H1 (cell line): ENCODE results near the gene ZNF595. TPM values are rescaled to one million over a fixed set of nuclear protein-coding genes. Genes with fewer than 3 reads are reported as not detected.

Experiments used
- CTCF ChIA-PET: fragments of 300-600 bp; sonication (Branson Sonifier 250); formaldehyde crosslinking; loops from one replicate; lab custom pipeline; 2021; ENCODE audit not compliant: partially characterized antibody; lab: Charles Lee
- POLR2A ChIA-PET: fragments of 300-600 bp; sonication (Branson Sonifier 250); formaldehyde crosslinking; loops from one replicate; lab custom pipeline; 2021; ENCODE audit warnings: inconsistent platforms; ENCODE audit not compliant: partially characterized antibody; lab: Charles Lee
- DNase-seq, 2 experiments: peaks; one replicate each; pipeline versions ENCODE4 v3.0.0 to v3.0.0-alpha.2; 2010 to 2022; ENCODE audit warnings: low spot score in 2 of 2, low read depth in 1 of 2, mixed read lengths in 1 of 2
- FAIRE-seq: peaks from 2 replicates; lab custom pipeline; 2011; peaks lifted over from hg19 to GRCh38; lab: Jason Lieb, UNC
- H2AFZ ChIP-seq: 2 replicates; pipeline ENCODE4 v1.8.1; 2012; ENCODE audit warnings: low read length, inconsistent platforms
- H2AK5ac ChIP-seq: 2 replicates; pipeline ENCODE4 v1.6.1; 2013; ENCODE audit warnings: low read depth, low read length
- H2BK120ac ChIP-seq: replicated peaks from 2 replicates; pipeline ENCODE3; 2013; ENCODE audit warnings: low read depth, low read length, inconsistent platforms
- H2BK12ac ChIP-seq: 2 replicates; pipeline ENCODE4 v1.6.1; 2013; ENCODE audit warnings: low read depth, low read length
- H2BK15ac ChIP-seq: 2 replicates; pipeline ENCODE4 v1.6.1; 2013; ENCODE audit warnings: low read length
- H2BK20ac ChIP-seq: 2 replicates; pipeline ENCODE4 v1.6.1; 2013; ENCODE audit warnings: low read length
- H2BK5ac ChIP-seq: 2 replicates; pipeline ENCODE4 v1.6.1; 2013; ENCODE audit warnings: low read depth, low read length
- H3K14ac ChIP-seq: 2 replicates; pipeline ENCODE4 v1.6.1; 2013; ENCODE audit warnings: inconsistent platforms; ENCODE audit not compliant: insufficient read length
- H3K18ac ChIP-seq: 2 replicates; pipeline ENCODE4 v1.6.1; 2013; ENCODE audit warnings: low read length; ENCODE audit errors: extremely low read depth
- H3K23ac ChIP-seq: 2 replicates; pipeline ENCODE4 v1.6.1; 2013; ENCODE audit warnings: inconsistent platforms; ENCODE audit not compliant: insufficient read length
- H3K23me2 ChIP-seq: 2 replicates; pipeline ENCODE4 v1.6.1; 2013; ENCODE audit warnings: low read depth, low read length
- H3K27ac ChIP-seq: 2 replicates; pipeline ENCODE4 v1.6.1; 2011; ENCODE audit warnings: low read depth, low read length, inconsistent platforms
- H3K27me3 ChIP-seq, 4 experiments: replicated peaks in 1 of 4; 1 replicate in 1 of 4; 2 replicates in 3 of 4; pipeline versions ENCODE4 v1.6.1 to v1.8.1; 2011 to 2013; ENCODE audit warnings: low read length in 3 of 4, mild to moderate bottlenecking in 3 of 4, inconsistent platforms in 2 of 4, mixed read lengths in 2 of 4, moderate library complexity in 1 of 4; ENCODE audit not compliant: control insufficient read depth in 3 of 4, insufficient read depth in 3 of 4; ENCODE audit errors: extremely low read depth in 1 of 4
- H3K36me3 ChIP-seq, 4 experiments: 2 replicates each; pipeline versions ENCODE4 v1.6.1 to v1.8.1; 2011 to 2013; ENCODE audit warnings: mild to moderate bottlenecking in 4 of 4, low read length in 3 of 4, moderate library complexity in 2 of 4, control low read depth in 1 of 4, inconsistent platforms in 1 of 4; ENCODE audit not compliant: insufficient read depth in 4 of 4, control insufficient read depth in 2 of 4
- H3K4ac ChIP-seq: replicated peaks from 2 replicates; pipeline ENCODE3; 2013; ENCODE audit warnings: low read length, low read depth, mixed read lengths, inconsistent platforms; ENCODE audit not compliant: insufficient read length
- H3K4me1 ChIP-seq, 4 experiments: replicated peaks in 1 of 4; 1 replicate in 1 of 4; 2 replicates in 3 of 4; pipeline versions ENCODE4 v1.6.1 to v1.8.1; 2011 to 2013; ENCODE audit warnings: low read length in 3 of 4, inconsistent platforms in 2 of 4, mixed read lengths in 1 of 4; ENCODE audit not compliant: insufficient read depth in 4 of 4, control insufficient read depth in 3 of 4
- H3K4me2 ChIP-seq, 2 experiments: 2 replicates each; pipeline versions ENCODE4 v1.6.1 to v1.8.1; 2011 to 2013; ENCODE audit warnings: low read depth in 2 of 2, low read length in 2 of 2, control low read depth in 1 of 2, inconsistent platforms in 1 of 2, mild to moderate bottlenecking in 1 of 2; ENCODE audit not compliant: insufficient read depth in 1 of 2
- H3K4me3 ChIP-seq, 4 experiments: fragments of 200-600, 300-600 bp in 1 of 4; sonication (generic), shearing (Covaris generic), sonication (Bioruptor Twin) in 1 of 4; 2 replicates each; pipeline versions ENCODE4 v1.5.1 to v1.8.1; 2011 to 2016; ENCODE audit warnings: low read length in 4 of 4, low read depth in 3 of 4, control low read depth in 2 of 4, inconsistent platforms in 2 of 4, mild to moderate bottlenecking in 2 of 4, mixed read lengths in 1 of 4, moderate library complexity in 1 of 4; ENCODE audit not compliant: insufficient read depth in 2 of 4; ENCODE audit errors: extremely low read depth in 1 of 4
- H3K56ac ChIP-seq: replicated peaks from 2 replicates; pipeline ENCODE3; 2013; ENCODE audit warnings: low read depth, mild to moderate bottlenecking, mixed read lengths, low read length, inconsistent platforms; ENCODE audit not compliant: insufficient read length
- H3K79me1 ChIP-seq: 2 replicates; pipeline ENCODE4 v1.6.1; 2013; ENCODE audit warnings: low read depth, low read length, control low read depth
- H3K79me2 ChIP-seq, 2 experiments: 2 replicates each; pipeline versions ENCODE4 v1.6.1 to v1.8.1; 2012 to 2013; ENCODE audit warnings: low read length in 2 of 2, mild to moderate bottlenecking in 2 of 2, inconsistent platforms in 1 of 2; ENCODE audit not compliant: insufficient read depth in 2 of 2, control insufficient read depth in 1 of 2
- H3K9ac ChIP-seq, 4 experiments: replicated peaks in 1 of 4; 1 replicate in 1 of 4; 2 replicates in 3 of 4; pipeline versions ENCODE4 v1.6.1 to v1.8.1; 2011 to 2013; ENCODE audit warnings: low read depth in 3 of 4, low read length in 3 of 4, control low read depth in 2 of 4, mild to moderate bottlenecking in 2 of 4, moderate library complexity in 2 of 4, inconsistent platforms in 1 of 4; ENCODE audit errors: extremely low read depth in 1 of 4
- H3K9me3 ChIP-seq, 2 experiments: 2 replicates each; pipeline versions ENCODE4 v1.6.1 to v1.8.1; 2012 to 2013; ENCODE audit warnings: mild to moderate bottlenecking in 2 of 2, moderate library complexity in 2 of 2, control low read depth in 1 of 2, inconsistent platforms in 1 of 2, low read depth in 1 of 2, low read length in 1 of 2, mixed read lengths in 1 of 2; ENCODE audit not compliant: insufficient read depth in 2 of 2
- H4K20me1 ChIP-seq, 2 experiments: replicated peaks in 1 of 2; 2 replicates each; pipeline versions ENCODE3 to v1.8.1; 2011 to 2013; ENCODE audit warnings: inconsistent platforms in 2 of 2, low read length in 2 of 2, mild to moderate bottlenecking in 1 of 2; ENCODE audit not compliant: insufficient read depth in 2 of 2, control insufficient read depth in 1 of 2
- H4K5ac ChIP-seq: 2 replicates; pipeline ENCODE4 v1.6.1; 2013; ENCODE audit warnings: low read length, low read depth, mixed read lengths, inconsistent platforms; ENCODE audit not compliant: insufficient read length
- H4K8ac ChIP-seq: 2 replicates; pipeline ENCODE4 v1.8.0; 2013; ENCODE audit warnings: mild to moderate bottlenecking, moderate library complexity, low read length, inconsistent platforms; ENCODE audit not compliant: insufficient read depth; ENCODE audit errors: extremely low read depth
- H4K91ac ChIP-seq: replicated peaks from 2 replicates; pipeline ENCODE3; 2013; ENCODE audit warnings: low read length, mixed read lengths, inconsistent platforms; ENCODE audit not compliant: insufficient read length
- BACH1 ChIP-seq: IDR thresholded peaks from 2 replicates; pipeline ENCODE4 v1.6.1; 2012; ENCODE audit warnings: low read length, improper control_type of control experiment
- CHD2 ChIP-seq: IDR thresholded peaks from 2 replicates; pipeline ENCODE4 v1.6.1; 2012; ENCODE audit warnings: low read length, improper control_type of control experiment
- EP300 ChIP-seq, 2 experiments: IDR thresholded peaks; 1 replicate in 1 of 2; 2 replicates in 1 of 2; pipeline ENCODE4 v1.6.1; 2011 to 2012; ENCODE audit warnings: low read depth in 2 of 2, low read length in 2 of 2, mild to moderate bottlenecking in 2 of 2, borderline replicate concordance in 1 of 2, inconsistent platforms in 1 of 2, moderate library complexity in 1 of 2
- FOSL1 ChIP-seq: IDR thresholded peaks from 2 replicates; pipeline ENCODE4 v1.6.1; 2011; ENCODE audit warnings: mild to moderate bottlenecking, low read depth, low read length, moderate library complexity; ENCODE audit not compliant: insufficient read depth
- HDAC6 ChIP-seq: IDR thresholded peaks from one replicate; pipeline ENCODE4 v1.7.1; 2012; ENCODE audit warnings: low read depth, mild to moderate bottlenecking, inconsistent platforms, low read length, moderate library complexity
- KDM5A ChIP-seq: fragments of 200-600 bp; IDR thresholded peaks from 2 replicates; pipeline ENCODE4 v1.7.1; 2012; ENCODE audit warnings: mild to moderate bottlenecking, low read length, inconsistent platforms, mixed read lengths
- POLR2AphosphoS5 ChIP-seq: IDR thresholded peaks from 2 replicates; pipeline ENCODE4 v1.6.1; 2011; ENCODE audit warnings: low read depth, low read length
- RBBP5 ChIP-seq: IDR thresholded peaks from 2 replicates; pipeline ENCODE4 v1.7.1; 2012; ENCODE audit warnings: low read depth, mild to moderate bottlenecking, inconsistent platforms, low read length, moderate library complexity, borderline replicate concordance
- SUZ12 ChIP-seq: fragments of 200-600 bp; sonication (generic); IDR thresholded peaks from 2 replicates; pipeline ENCODE4 v1.6.1; 2012; ENCODE audit warnings: mild to moderate bottlenecking, inconsistent platforms, low read length, moderate library complexity, mixed read lengths
- TCF12 ChIP-seq: IDR thresholded peaks from 2 replicates; pipeline ENCODE4 v1.6.1; 2011; ENCODE audit warnings: low read depth, mild to moderate bottlenecking, low read length
- WGBS, 2 experiments: shearing (Covaris generic) in 1 of 2; methylation state at CpG; one replicate each; pipeline versions ENCODE4 v1.1.6 to v1.1.7; 2013 to 2015; ENCODE audit warnings: low lambda C conversion rate in 2 of 2, mixed read lengths in 2 of 2, inconsistent platforms in 1 of 2, low coverage in 1 of 2, missing lambda C conversion rate in 1 of 2; ENCODE audit not compliant: insufficient replicate concordance in 2 of 2, insufficient coverage in 1 of 2, insufficient read length in 1 of 2; ENCODE audit errors: extremely low coverage in 1 of 2, missing lambda C conversion rate in 1 of 2; 5-methylcytosine and 5-hydroxymethylcytosine counted together
- polyA plus RNA-seq, 7 experiments: library from polyadenylated mRNA; depleted of rRNA in 3 of 7; stranded (reverse) in 5 of 7; unstranded in 2 of 7; fragments of >200 nt in 5 of 7; fragments of 200-250 nt in 2 of 7; gene quantifications; 1 replicate in 5 of 7; 2 replicates in 1 of 7; 4 replicates in 1 of 7; pipeline versions ENCODE4 v1.2.1 to v1.2.3, GENCODE V29; 2011 to 2013; ENCODE audit warnings: missing spikeins in 2 of 7, mixed read lengths in 2 of 7
- total RNA-seq: library from RNA; stranded (reverse); fragmentation: NEBNext Ultra II Directional; extraction: Animal tissue kit (Norgen Biotek cat#: 25700); gene quantifications from 2 replicates; pipeline ENCODE4 v1.2.1, GENCODE V29; 2021
- TF ChIP-seq, protein P1 (sequence below): IDR thresholded peaks from 2 replicates; pipeline ENCODE4 v1.6.1; 2011; ENCODE audit warnings: low read depth, mild to moderate bottlenecking, low read length; ENCODE audit not compliant: insufficient read depth
- TF ChIP-seq, protein P2 (sequence below): IDR thresholded peaks from 2 replicates; pipeline ENCODE4 v1.6.1; 2012; ENCODE audit warnings: inconsistent platforms

Gene ZNF595
- total and polyA plus RNA-seq, 2 of the 8 experiments (the other 6 are each of a cell fraction or from before 2014, with no cell fraction given), result 3.3 to 22.5 TPM

DNA sequence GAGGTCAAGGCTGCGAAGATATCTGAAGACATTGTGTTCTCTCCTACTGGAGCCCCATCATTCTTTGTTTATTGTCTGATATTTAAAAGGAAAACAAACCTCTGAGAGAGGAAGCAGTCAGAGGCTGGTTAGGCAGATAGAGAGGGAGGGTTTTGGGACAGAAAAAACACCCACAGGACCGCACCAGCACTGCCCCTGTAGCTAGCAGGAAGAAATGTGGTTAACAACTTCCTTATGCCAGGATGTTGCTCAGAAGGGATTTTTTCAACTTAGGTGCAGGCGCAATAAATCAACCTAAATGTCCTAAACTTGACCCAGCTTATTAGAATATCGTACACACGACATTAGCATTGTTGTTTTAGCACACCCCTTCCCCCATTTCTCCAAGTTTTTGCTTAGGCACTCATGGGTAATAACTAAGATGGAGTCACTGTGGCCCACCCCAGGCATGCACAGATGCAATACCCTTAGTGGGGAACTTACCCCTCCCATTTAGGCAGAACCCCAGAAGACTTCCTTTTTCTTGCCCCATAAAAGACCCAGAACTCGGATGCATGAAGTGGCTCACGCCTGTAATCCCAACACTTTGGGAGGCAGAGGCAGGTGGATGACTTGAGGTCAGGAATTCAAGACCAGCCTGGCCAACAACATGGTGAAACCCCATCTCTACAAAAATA is 68.4 kb downstream of the ZNF595 start:
- Histone ChIP-seq H2BK120ac (no peak overlapping the region), H3K79me1 (no peaks in the 10 kb centered on the region), H3K14ac (no peak overlapping the region), H2AK5ac (no peak overlapping the region), H2AFZ (no peak overlapping the region), H3K4ac (no peak overlapping the region), H3K36me3 (peaks cover 0 to 3% (median 0%) of the 10 kb centered on the region in 4 experiments; a peak in 1 of 8 replicates), H3K4me3 (no peak overlapping the region), H2BK20ac (no peak overlapping the region), H3K9me3 (no peaks in the 10 kb centered on the region; a peak in 1 of 4 replicates), H3K27me3 (no peaks in the 10 kb centered on the region), H4K20me1 (peaks cover 0 to 5% of the 10 kb centered on the region in 2 experiments), H4K8ac (no peak overlapping the region), H2BK15ac (no peak overlapping the region), H3K4me2 (no peak overlapping the region), H2BK12ac (no peak overlapping the region), H3K4me1 (peaks cover 0 to 2% (median 0%) of the 10 kb centered on the region in 4 experiments; a peak in 2 of 7 replicates), H3K27ac (no peak overlapping the region), H3K23ac (no peak overlapping the region), H3K79me2 (peaks cover 10 to 20% of the 10 kb centered on the region in 2 experiments), H3K23me2 (peaks cover 5% of the 10 kb centered on the region), H4K91ac (no peak overlapping the region), H2BK5ac (no peak overlapping the region), H3K9ac (no peak overlapping the region), H4K5ac (no peak overlapping the region), H3K18ac (no peak overlapping the region), H3K56ac (no peak overlapping the region)
- ChIA-PET POLR2A (no interaction called here), CTCF (no interaction called here)
- peak in 1 of 2 experiments; percentile 6 for DNase-seq
- 85% methylated on average over 7 of the region's 7 CpGs; no CpG with 5 or more reads in 1 of the 2 experiments for WGBS, 2 experiments
- no peak for FAIRE-seq
- TF ChIP-seq KDM5A (no peak), POLR2AphosphoS5 (no peak), HDAC6 (no peak), SUZ12 (no peak), CHD2 (no peak), FOSL1 (no peak), TCF12 (no peak), EP300 (IDR thresholded peaks at IDR 0.05; ENCODE audit: borderline replicate concordance in 1 of 2, low read depth in 2 of 2, low read length in 2 of 2) (no peak), BACH1 (no peak), RBBP5 (no peak)
- TF ChIP-seq, protein P1, sequence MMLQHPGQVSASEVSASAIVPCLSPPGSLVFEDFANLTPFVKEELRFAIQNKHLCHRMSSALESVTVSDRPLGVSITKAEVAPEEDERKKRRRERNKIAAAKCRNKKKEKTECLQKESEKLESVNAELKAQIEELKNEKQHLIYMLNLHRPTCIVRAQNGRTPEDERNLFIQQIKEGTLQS, result no peak
- TF ChIP-seq, protein P2, sequence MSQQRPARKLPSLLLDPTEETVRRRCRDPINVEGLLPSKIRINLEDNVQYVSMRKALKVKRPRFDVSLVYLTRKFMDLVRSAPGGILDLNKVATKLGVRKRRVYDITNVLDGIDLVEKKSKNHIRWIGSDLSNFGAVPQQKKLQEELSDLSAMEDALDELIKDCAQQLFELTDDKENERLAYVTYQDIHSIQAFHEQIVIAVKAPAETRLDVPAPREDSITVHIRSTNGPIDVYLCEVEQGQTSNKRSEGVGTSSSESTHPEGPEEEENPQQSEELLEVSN, result no peak
